Measurements from ENCODE around the gene EHMT1. TPM values are rescaled to one million over a fixed set of nuclear protein-coding genes. Genes with fewer than 3 reads are reported as not detected.

Gene EHMT1
- total and polyA plus RNA-seq, 2 of the 8 experiments (the other 6 are each of a cell fraction or from before 2014, with no cell fraction given) = 95.7 to 163 TPM

- TF ChIP-seq CHD7 (IDR thresholded peaks at IDR 0.05; ENCODE audit: insufficient replicate concordance, low read length) (no peak), JUND (IDR thresholded peaks at IDR 0.05; ENCODE audit: low read length) (peak; percentile 52), RNF2 (IDR thresholded peaks at IDR 0.05; ENCODE audit: borderline replicate concordance, low read depth, low read length, missing control alignments, poor library complexity, severe bottlenecking) (no peak), YY1 (IDR thresholded peaks at IDR 0.05; ENCODE audit: low read depth, low read length) (no peak), JUN (IDR thresholded peaks at IDR 0.05; ENCODE audit: low read depth, low read length) (no peak), CBX5 (IDR thresholded peaks at IDR 0.05; ENCODE audit: low read depth, low read length) (no peak), SRF (IDR thresholded peaks at IDR 0.05; ENCODE audit: low read depth, low read length) (no peak), POLR2A (IDR thresholded peaks at IDR 0.05; ENCODE audit: control extremely low read depth in 1 of 2, low read depth in 2 of 2, low read length in 2 of 2) (peak in 1 of 2 experiments; percentile 87; a peak in 2 of 3 replicates), RAD21 (IDR thresholded peaks at IDR 0.05 in 1 of 2, conservative IDR thresholded peaks at IDR 0.05 in 1 of 2; ENCODE audit: low read depth in 2 of 2, low read length in 2 of 2) (peak; percentile 26 to 39; a peak in 3 of 4 replicates), BRCA1 (IDR thresholded peaks at IDR 0.05; ENCODE audit: low read depth, low read length) (no peak)
Observed at GRCh38 chr9:137578518-137579258, 40.1 kb upstream of the EHMT1 start, which contains the start of gene DPH7 (continued).

All from H1 (cell line).